Activated effector memory CD4-positive, alpha-beta T cell treated with Interleukin-2 at 50 U/mL for 16 hours (primary cell): ENCODE measurements around the gene CHST10.
"Not testable (repeated sequence)": the region's sequence is repeated elsewhere in the genome, so short reads cannot be mapped to it uniquely, and the experiment has no call there.

Source experiments
- DNase-seq: peaks from one replicate; pipeline ENCODE4 v3.0.0-alpha.2; 2020

The CHST10 gene, protein sequence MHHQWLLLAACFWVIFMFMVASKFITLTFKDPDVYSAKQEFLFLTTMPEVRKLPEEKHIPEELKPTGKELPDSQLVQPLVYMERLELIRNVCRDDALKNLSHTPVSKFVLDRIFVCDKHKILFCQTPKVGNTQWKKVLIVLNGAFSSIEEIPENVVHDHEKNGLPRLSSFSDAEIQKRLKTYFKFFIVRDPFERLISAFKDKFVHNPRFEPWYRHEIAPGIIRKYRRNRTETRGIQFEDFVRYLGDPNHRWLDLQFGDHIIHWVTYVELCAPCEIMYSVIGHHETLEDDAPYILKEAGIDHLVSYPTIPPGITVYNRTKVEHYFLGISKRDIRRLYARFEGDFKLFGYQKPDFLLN

GRCh38 chr2:100416935-100417710 is at the start of gene CHST10:
Gene CHST10 (minus strand): TSS chr2:100417668. CDS start chr2:100406675, 10,993 bp downstream.
- DNase-seq, result peak; percentile 18

GRCh38 chr2:100460904-100461530 is 43.5 kb upstream of the CHST10 start:
- no peak for DNase-seq

- DNase-seq, result not testable (repeated sequence)
Observed at GRCh38 chr2:100456357-100456756, 38.9 kb upstream of the CHST10 start.

DNA sequence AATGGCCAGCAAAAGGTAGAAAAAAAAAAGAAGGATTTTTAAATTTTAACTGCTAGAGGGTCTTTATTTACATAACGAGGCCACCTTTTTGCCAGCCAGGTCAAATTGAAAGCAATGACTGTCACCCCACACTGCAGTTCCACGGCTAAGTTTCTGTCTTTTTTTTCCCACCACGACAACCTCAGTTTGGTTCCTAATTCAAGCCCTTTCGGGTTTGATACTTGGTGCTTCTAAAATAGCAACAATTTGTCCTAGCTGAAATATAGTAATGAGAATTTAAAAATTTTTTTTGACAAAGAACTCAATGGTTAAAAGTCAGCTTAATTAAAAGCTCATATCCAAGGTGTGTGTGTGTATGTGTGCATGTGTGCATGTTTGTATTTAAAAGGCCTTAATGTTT is 36.4 kb upstream of the CHST10 start:
- no peak for DNase-seq

DNA sequence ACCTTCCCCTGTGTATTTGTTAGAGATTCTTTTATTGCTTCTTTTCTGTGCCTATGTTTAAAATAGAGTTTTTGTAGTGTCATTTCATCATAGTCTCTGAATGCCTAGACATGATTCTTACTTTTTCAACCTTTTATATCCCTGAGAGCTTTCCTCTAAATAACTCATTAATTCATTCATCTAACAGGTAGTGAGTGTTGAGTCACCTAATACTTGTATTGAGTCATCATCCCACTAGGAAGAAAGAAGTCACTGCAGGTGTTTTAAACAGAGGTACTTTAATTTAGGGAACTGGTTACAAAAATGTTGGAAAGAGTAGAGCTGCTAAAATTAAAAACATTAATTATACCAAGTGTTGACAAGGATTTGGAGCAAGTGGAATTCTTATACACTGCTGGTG is 34.3 kb upstream of the CHST10 start:
- DNase-seq, result no peak

- DNase-seq, result no peak
Observed at GRCh38 chr2:100451092-100451491, 33.6 kb upstream of the CHST10 start.

DNA sequence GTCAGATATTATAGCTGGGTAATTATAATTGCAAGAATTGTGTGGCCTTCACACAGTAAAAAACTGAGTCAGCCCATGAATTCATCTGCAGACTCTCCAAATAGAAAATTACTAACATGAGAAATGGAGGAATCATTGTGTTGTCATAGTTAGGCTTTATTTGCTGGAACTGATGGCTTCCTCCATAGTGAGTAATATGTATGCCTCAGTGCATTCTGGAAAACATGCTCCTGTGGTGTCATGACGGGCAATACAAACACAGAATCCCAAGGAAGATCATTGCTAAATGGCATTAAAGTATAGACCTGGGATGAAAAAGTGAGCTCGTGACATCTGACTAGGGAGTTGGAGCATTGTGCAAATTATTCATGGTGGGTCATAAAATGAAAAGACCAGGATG is 29.2 kb upstream of the CHST10 start:
- DNase-seq, result no peak

DNA sequence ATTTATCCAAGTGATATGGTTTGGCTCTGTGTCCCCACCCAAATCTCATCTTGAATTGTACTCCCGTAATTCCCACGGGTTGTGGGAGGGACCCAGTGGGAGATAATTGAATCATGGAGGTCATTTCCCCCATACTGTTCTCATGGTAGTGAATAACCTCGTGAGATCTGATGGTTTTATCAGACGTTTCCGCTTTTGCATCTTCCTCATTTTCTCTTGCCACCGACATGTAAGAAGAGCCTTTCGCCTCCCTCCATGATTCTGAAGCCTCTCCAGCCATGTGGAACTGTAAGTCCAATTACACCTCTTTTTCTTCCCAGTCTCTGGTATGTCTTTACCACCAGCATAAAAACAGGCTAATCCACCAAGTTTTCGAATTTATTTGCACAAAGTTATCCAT is 20.3 kb upstream of the CHST10 start:
- no peak for DNase-seq

DNA sequence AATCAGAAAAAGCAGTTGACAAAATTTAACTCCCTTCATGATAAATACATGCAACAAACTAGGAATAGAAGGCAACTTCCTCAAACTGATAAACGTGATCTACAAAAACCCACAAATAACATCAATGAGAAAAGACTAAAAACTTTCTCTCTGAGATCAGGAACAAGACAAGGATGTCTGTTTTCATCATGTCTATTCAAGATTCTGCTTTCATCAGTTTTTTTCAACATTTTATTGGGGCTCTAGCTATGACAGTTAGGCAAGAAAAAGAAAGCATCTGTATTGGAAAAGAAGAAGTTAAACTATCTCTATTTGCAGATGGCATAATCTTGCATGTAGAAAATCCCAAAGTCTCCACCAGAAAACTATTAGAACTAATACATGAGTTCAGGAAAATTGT is 12.3 kb upstream of the CHST10 start:
- DNase-seq, result no peak

DNA sequence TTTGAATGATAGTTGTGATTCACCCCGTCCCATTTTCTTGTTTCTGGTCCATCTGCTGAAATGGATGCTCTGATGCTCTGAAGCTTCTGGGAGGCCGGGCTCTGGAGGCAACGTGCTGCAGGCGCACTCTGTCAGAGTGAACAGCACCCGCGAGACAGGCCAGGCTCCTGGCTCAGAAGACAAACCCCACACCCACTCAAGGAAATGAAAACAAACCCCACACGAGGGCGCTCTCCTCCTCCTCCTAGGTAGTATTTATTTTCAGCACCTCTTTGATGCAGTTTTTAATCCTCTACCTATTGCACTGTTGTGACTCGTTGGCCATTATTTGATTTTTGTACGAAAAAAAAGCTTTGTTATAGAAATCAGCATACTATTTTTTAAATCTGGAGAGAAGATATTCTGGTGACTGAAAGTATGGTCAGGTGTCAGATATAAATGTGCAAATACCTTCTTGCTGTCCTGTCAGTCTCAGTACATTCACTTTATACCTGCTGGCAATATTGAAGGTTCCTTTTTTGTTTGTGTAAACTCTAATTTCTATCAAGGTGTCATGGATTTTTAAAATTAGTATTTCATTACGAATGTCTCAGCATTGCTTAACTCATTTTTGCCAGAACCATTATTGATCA is 10.3 kb upstream of the CHST10 start:
- peak; percentile 46 for DNase-seq

- DNase-seq, result no peak
Observed at GRCh38 chr2:100427111-100427510, 9.6 kb upstream of the CHST10 start.

- no peak for DNase-seq
Observed at GRCh38 chr2:100426384-100426720, 8.9 kb upstream of the CHST10 start.

- no peak for DNase-seq
Observed at GRCh38 chr2:100425573-100426383, 8.3 kb upstream of the CHST10 start.

DNA sequence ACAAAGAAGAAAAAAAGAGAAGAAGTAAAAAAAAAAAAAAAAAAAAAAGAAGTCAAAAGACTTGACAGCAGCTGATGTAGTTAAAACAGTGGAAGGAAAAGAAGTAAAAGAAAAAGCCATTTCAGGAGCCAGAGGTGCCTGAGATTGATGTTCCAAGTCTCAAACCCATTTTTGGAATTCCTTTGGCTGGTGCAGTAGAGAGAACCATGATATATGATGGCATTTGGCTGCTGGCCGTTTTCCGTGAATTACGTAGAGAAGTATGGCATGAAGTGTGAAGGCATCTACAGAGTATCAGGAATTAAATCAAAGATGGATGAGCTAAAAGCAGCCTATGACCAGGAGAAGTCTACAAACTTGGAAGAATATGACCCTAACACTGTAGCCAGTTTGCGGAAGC is 7.6 kb upstream of the CHST10 start:
- no peak for DNase-seq

- DNase-seq, result no peak
Observed at GRCh38 chr2:100424277-100424875, 6.9 kb upstream of the CHST10 start.

GRCh38 chr2:100423631-100424030 is 6.2 kb upstream of the CHST10 start:
- DNase-seq, result no peak

DNA sequence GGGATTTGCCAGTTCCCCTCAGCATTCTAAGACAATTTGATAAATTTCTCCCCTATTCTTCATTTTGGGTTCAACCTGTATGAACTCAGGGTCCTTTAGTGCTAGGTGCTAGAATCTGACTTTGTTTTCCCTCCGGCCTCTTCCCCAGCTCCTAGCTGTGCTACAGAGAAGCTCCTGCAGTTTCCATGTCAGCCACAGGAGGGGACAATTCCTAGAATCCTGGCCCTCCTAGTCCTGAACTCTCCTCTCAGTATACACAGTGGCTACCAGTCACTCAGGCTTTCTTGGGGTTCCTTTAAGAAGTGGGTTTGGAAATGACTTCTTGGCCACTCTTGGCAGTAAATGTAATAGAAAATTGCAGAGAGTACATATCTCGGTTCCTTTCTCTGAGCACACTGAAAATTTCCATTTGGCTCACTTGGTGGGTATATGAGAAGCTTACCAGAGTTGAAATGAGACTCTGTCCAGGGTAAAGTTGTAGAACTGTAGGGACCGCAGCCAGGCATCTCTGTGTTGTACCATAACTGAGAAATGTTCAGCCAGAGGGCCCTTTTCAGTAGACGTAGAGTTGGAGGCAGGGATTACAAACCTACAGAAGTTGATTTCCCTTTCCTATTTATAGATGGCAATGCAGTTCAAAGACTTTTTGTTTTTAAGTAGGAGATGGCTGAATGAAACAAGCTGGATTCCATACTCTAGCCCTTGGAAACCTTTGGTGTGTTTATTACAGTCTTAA is 5.0 kb upstream of the CHST10 start:
- DNase-seq, result no peak

DNA sequence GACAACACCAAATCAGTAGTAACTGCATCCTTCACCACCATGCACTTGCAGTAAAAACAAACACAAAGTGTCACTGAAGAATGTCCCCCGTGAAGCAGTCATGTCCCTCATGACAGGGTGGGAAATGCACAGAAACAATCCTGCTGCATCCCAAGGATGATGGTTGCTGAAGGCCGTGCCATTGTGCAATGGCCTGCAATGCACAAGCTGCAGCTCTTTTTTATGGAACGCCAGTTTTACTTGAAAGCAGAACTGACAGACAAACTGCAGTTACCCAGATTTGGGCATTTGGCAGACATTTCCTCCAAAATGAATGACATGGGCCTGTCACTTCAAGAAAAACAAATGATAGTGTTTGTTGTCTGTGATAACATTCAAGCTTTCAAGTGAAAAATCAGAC is 2.4 kb upstream of the CHST10 start:
- no peak for DNase-seq

DNA sequence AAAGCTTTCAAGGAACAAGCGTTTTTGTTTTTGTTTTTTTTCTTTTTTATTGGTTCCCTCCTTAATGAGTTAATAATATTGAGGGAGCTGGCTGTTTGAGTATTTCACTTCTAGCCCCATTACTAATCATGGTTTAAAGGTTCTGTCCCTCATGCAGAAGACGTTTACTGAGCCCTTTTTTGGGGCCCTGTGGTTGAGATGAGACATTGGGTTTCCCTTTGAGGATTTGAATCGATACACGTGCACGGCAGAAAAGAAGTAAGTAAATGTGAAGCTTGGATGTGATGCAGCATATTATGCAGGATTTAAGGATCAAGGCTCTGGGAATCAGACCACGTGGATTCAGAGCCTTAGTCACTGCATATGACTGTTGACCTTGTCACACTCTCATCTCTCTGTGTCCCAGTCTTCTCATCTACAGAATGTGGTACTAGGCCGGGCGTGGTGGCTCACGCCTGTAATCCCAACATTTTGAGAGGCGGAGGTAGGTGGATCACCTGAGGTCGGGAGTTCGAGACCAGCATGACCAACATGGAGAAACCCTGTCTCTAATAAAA is 1.0 kb upstream of the CHST10 start:
- no peak for DNase-seq

GRCh38 chr2:100417711-100418124 is 250 bp upstream of the CHST10 start:
- DNase-seq, result no peak

GRCh38 chr2:100416397-100416934 is 1.0 kb downstream of the CHST10 start:
- DNase-seq, result no peak
